GM23248 (cell line): Measurements from ENCODE around the gene CD83.

ENCODE experiments used
- EZH2 ChIP-seq: fragments of 200-600 bp; sonication (generic); IDR thresholded peaks from 2 replicates; pipeline ENCODE4 v1.6.1; 2018; ENCODE audit warnings: antibody characterized with exemption, mild to moderate bottlenecking; ENCODE audit not compliant: insufficient read depth, poor library complexity, severe bottlenecking
- EZH2phosphoT487 ChIP-seq: fragments of 200-600 bp; sonication (generic); IDR thresholded peaks from 2 replicates; pipeline ENCODE4 v1.6.1; 2018; ENCODE audit warnings: antibody characterized with exemption, moderate library complexity, mild to moderate bottlenecking, low read depth; ENCODE audit not compliant: insufficient read depth

DNA sequence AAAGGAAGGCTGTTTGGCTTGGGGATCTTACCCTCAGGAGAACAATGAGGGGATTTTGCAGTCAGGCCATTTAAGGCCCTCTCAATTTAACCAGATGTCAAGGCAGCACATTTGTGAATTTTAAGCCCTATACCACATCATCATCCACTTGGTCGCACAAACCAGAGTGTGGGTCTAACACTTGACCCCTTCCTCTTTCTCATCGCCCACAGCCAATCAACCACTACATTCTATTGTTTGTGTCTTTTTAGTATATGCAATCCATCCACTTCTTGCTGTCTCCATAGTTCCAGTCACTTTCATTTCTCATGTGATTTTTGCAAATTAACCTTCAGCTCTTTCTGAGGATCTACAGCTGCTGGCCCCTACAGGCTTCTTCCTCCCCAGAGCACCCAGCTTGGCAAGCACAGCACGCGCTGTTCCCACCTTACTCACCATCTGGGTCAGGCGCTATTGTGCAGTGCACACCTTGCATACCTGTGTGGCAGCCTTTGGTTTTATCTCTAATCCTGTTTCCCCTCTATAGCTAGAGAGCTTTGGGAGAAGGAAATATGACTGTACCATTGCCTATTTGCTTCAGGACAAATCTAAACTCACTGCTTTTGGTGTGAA lies 32.3 kb upstream of the CD83 start:
- no peak for TF ChIP-seq EZH2phosphoT487
- no peak for TF ChIP-seq EZH2
